NK-92 (cell line): Measurements from ENCODE around the gene NFATC1.

Source experiments
- DNase-seq: peaks from one replicate; lab custom pipeline; 2025; ENCODE audit not compliant: unreplicated experiment; lab: John Stamatoyannopoulos, UW

Gene NFATC1

GRCh38 chr18:79388043-79388442 lies 7.7 kb upstream of the NFATC1 start:
- DNase-seq, result no peak

DNA sequence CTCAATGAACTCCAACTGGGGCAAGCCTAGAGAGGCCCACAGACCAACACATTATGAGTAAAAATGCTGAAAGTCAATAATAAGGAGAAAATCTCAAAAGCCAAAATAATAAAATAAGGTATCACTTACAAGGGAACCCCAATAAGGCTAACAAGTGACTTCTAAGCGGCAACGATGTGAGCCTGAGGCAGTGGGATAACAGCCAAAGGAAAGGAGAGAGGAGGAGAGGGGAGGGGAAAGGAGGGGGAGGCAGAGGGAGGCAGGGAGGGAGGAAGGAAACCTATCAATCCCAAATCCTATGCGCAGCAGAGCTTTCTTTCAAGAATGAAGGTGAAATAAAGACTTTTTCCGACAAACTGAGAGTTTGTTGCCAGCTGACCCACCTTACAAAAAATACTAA lies 6.0 kb upstream of the NFATC1 start:
- no peak for DNase-seq

GRCh38 chr18:79392226-79392625 lies 3.5 kb upstream of the NFATC1 start:
- no peak for DNase-seq

DNA sequence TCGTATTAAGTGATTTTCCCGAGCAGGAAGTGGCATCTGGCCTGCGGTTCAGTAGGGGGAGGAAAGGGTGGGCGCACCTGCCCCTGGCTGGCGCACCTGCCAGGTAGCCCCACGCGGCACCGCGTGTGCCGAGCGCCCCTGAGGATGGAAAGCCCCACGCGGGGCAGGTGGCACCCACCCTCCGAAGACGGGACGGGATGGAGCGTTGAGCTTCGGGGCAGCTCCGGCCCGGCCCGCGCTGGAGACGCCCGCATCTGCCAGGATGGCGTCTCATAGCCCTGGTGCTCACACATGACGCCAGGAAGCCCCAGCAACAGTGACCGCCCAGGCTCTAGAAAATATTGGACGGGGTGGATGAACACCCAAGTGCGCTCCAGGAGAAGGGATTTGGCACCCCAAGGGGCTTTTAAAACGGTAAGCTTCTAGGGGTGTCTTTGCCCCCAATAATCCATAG lies 2.5 kb upstream of the NFATC1 start:
- DNase-seq, result no peak

GRCh38 chr18:79393635-79394533 lies 1.8 kb upstream of the NFATC1 start:
- DNase-seq, result no peak

GRCh38 chr18:79394534-79395307 lies 1.0 kb upstream of the NFATC1 start:
- no peak for DNase-seq

DNA sequence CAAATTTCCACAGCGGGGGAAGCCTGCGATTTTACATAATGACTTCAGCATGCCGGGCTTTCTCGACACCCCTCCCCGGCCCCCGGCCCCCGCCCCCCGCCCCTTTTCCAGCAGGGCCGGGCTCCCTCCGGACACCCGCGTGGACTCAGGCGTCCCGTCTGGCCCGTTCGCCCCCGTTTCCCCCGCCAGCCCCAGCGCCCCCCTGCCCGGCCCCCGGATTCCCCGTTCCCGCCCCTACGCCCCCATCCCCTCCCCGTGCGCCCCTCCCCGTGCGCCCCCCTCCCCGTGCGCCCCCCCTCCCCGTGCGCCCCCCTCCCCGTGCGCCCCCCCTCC lies 456 bp upstream of the NFATC1 start:
- DNase-seq, result no peak

- no peak for DNase-seq
Observed at GRCh38 chr18:79396431-79397246, 909 bp downstream of the NFATC1 start.

DNA sequence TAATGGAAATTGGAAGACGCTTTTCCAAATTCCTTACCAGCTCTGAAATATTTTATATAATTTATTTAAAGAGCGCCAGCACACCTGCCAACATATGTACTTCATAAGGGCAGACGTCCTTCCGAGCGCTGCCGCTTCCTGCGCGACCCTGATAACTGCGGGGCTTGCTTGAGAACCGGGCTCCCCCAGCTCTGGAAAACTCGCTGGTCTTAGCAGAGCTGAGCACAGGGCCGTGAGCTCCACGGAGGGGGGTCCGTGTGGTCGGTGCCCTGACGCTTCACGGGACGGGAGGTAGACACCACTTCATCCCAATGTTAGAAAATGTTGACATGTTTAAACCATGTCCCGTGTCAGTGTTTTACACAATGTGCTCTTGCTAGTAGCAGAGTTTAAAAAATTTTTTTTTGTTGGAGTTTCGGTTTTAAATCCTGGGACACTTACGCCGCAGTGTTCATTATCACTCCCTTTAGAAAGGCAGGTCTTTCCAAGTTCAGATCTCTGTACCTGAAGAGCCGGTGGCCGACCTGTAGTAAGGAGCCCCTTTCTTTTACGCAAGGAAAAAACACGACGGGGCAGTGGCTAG lies 1.6 kb downstream of the NFATC1 start:
- no peak for DNase-seq

DNA sequence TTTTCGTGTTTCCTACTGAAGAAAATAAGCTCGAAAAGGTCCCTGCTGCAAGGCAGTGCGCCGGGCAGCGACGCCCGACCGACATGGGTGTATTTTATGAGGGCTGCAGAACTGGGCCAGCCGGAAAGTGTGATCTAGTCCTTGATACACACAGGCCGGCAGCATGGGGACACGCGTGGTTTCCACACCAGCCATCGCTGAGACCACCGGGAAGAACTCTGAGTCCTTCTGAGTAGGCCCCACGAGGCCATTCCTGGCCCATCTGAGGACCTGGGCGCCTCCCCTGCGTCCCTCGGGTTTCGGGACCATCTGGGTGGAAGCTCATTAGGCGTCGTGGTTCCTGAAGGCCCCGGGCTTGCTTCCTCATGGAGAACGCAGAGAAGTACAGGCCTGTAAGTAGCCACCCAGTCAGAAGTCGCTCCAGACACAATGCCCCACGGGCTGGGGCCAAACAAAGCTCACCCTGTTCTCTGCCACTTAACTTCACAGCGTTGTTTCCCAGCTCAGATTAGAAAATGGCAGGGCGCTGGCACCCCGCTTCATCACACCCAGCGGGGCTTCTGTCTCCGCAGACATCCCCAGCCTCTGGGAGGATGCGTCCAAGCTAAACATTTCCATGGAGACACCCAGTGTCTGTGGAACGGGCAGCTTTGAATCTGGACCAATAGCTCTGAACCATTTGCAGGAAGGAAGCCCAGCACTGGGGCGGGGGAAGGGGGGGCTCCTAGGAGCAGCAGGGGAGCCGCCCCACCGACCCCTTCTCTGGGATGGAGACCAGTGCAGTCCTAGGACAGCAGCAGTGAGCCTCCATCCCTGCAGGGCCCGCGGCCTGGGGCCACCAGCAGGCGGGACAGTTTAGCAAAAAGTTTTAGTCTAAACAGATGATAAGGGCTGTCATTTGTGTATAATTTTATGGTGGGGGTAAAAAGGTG lies 2.4 kb downstream of the NFATC1 start:
- no peak for DNase-seq

GRCh38 chr18:79399275-79400081 lies 3.7 kb downstream of the NFATC1 start:
- no peak for DNase-seq

- no peak for DNase-seq
Observed at GRCh38 chr18:79400091-79400590, 4.4 kb downstream of the NFATC1 start.

GRCh38 chr18:79400591-79401381 lies 5.1 kb downstream of the NFATC1 start:
- no peak for DNase-seq

DNA sequence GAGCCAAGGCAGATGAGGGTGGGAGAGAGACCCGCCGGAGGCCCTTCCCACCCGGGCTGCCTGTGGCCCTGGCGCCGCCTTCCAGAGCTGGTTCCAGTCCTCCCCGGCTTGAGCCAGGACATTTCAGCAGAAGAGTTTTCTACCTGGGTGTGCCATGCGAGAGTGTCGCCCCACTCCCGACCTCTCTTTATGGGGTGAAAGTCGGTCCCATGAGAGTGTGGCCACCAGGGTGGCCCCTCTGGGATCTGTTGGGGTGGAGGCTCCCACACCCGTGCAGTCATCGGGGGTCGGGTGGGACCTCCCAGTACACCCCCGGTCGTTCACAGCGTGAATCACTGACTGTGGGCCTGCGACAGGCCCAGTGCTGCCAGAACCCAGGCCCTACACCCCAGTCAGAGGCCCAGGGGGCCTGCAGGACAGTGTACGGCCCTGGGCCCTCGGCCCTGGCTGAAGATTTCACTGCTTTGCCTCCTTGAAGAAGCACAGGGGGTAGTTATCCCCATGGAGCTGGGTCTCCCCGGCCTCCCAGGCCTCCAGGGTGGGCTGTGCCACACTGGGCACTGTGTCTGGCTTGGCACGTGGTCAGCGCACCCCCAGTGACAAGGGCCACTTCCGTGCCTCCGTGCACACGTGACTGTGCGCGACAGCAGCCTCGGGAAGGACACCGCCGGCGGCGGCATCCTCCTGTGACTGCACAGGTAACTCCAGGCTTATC lies 5.9 kb downstream of the NFATC1 start:
- DNase-seq, result no peak

GRCh38 chr18:79402209-79402576 lies 6.5 kb downstream of the NFATC1 start:
- no peak for DNase-seq

DNA sequence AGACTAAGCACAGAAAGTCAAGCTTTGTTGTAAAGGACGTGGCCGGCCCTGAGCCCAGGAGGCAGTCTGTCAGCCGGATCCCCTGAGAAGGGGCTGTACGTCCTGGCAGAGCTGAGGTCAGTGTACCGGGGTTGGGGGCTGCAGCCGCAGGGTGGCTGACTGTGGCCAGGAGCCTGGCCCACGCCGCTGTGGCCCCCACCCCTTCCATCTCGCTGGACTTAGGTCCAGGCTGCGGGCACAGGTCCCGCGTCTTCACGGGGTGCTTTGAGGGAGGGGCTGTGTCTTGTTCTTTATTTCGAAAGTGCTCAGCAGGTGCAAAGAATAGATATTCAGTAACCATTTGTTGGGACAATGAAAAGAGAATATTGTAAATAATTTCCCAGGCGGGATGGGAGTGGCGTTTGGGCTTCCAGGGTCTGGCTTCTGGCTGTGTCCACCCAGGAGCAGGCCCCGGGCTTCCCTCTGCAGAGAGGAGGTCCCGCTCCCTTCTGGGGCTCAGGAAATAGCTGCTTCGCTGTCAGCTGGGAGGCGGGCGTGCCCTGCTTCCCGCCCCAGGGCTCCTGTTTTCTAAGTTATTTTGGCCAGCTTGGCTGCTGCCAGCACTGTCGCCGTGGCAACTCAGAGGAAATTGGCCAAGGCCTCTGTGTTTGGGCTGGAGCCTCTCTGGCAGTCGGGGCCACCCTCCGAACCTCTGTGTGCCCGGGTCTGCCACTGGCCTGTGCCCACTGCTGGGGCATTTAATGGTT lies 7.4 kb downstream of the NFATC1 start:
- DNase-seq, result no peak
